Heart right ventricle (tissue), 16 donors: Measurements from ENCODE around the gene ATAD1. TPM values are rescaled to one million over a fixed set of nuclear protein-coding genes. Genes with fewer than 3 reads are reported as not detected.

ENCODE experiments used
- ATAC-seq, 8 donors: fragments of 200-7000 bp; cut with Tn5 transposase; one replicate each; pipeline ENCODE4 v1.9.1; 2020; ENCODE audit warnings: mild to moderate bottlenecking in 8 of 8, moderate library complexity in 8 of 8, moderate number of reproducible peaks in 1 of 8
- DNase-seq, 2 donors: peaks; one replicate each; pipeline ENCODE4 v3.0.0-alpha.2; 2020
- H3K27ac ChIP-seq, 10 donors: fragments of 200-600 bp; sonication (generic) in 2 of 10; one replicate each; pipeline versions ENCODE4 v1.5.0 to v1.8.0; 2020 to 2022; ENCODE audit warnings: mild to moderate bottlenecking in 3 of 10
- H3K27me3 ChIP-seq, 7 donors: fragments of 200-600 bp; one replicate each; pipeline ENCODE4 v1.8.0; 2021 to 2022; ENCODE audit warnings: mild to moderate bottlenecking in 2 of 7
- H3K36me3 ChIP-seq, 9 donors: fragments of 200-600 bp; sonication (generic) in 1 of 9; one replicate each; pipeline versions ENCODE4 v1.5.0 to v1.8.0; 2020 to 2022; ENCODE audit warnings: mild to moderate bottlenecking in 2 of 9
- H3K4me1 ChIP-seq, 9 donors: fragments of 200-600 bp; sonication (generic) in 1 of 9; one replicate each; pipeline versions ENCODE4 v1.5.0 to v1.8.0; 2020 to 2022; ENCODE audit warnings: mild to moderate bottlenecking in 4 of 9
- H3K4me3 ChIP-seq, 10 donors: fragments of 200-600 bp; sonication (generic) in 2 of 10; one replicate each; pipeline versions ENCODE4 v1.5.0 to v1.8.0; 2020 to 2022; ENCODE audit warnings: mild to moderate bottlenecking in 7 of 10, moderate library complexity in 2 of 10
- H3K9me3 ChIP-seq, 11 donors: fragments of 200-600 bp in 10 of 11; sonication (generic) in 2 of 11; one replicate each; pipeline versions ENCODE4 v1.5.0 to v1.8.0; 2013 to 2022; ENCODE audit warnings: mild to moderate bottlenecking in 2 of 11, control low read depth in 1 of 11, moderate library complexity in 1 of 11
- CTCF ChIP-seq, 9 donors: fragments of 200-600 bp; sonication (generic) in 2 of 9; IDR thresholded peaks; one replicate each; pipeline versions ENCODE4 v1.5.0 to v1.8.0; 2021 to 2022; ENCODE audit warnings: antibody characterized with exemption in 9 of 9, mild to moderate bottlenecking in 5 of 9, moderate library complexity in 1 of 9
- WGBS, 2 donors: extraction: QIAGEN DNeasy Blood & Tissue Kit; methylation state at CpG; one replicate each; pipeline ENCODE4 v1.1.7; 2013; ENCODE audit warnings: inconsistent platforms in 1 of 2; 5-methylcytosine and 5-hydroxymethylcytosine counted together
- intact Hi-C, 10 donors: fragments of 100-400 bp; cut with DNase I; formaldehyde crosslinking; loops; one replicate each; pipeline versions ENCODE4 v1.11.1 to v1.14.2; 2022
- polyA plus RNA-seq, 2 donors: library from polyadenylated mRNA; stranded (reverse); fragments of 200-250 nt; gene quantifications; one replicate each; pipeline ENCODE4 v1.2.3, GENCODE V29; 2013
- total RNA-seq, 10 donors: library from RNA; stranded (reverse); fragmentation: NEBNext Ultra II Directional in 3 of 10; extraction: Animal tissue kit (Norgen Biotek cat#: 25700) in 3 of 10; gene quantifications; one replicate each; pipeline versions ENCODE4 v1.2.1 to v1.2.4, GENCODE V29; 2021 to 2023
- donor health status: Arrhythmogenic right ventricular cardiomyopathy.
- donor health status: ischemic (EF 13 %, LVEDD 7.1; RV severe dilation, severe dysfunction).
- donor health status: healthy with polysubstance abuse.
- donor health status: DM: no; HTN: yes; CAD: no.
- donor health status: DM: no; HTN: no; CAD: no.
- donor health status: ischemic (EF 25% LVEDD 6.9; RV normal size, moderate dysfunction).
- donor health status: ischemic (EF 25% LVEDD 5.7; RV mildly dilated, moderate dysfunction).
- donor health status: healthy.
- donor health status: DM: yes; HTN: yes; CAD: no.
- donor health status: Ischemic cardiomyopathy.
- donor health status: ischemic (EF 35%, LVEDD 5.7; RV mildly dilated, moderate dysfunction).
- donor health status: nonischemic (EF 11% LVEDD 7.7; RV severe dilation, severe dysfunction).
- donor health status: DM: yes; HTN: yes; CAD: no.
- donor health status: PGD.
- donor health status: ischemic (EF 29% LVEDD 5.4; RV normal size, mild dysfunction).
- donor health status: nonischemic (EF 23%, LVEDD 6.1; RV moderate dilation, normal function).

ATAD1 gene
- total and polyA plus RNA-seq, 12 donors = 18.4 to 147 (median 97.8) TPM

- peaks cover 0 to 38% (median 18%) of the 10 kb centered on the region in 9 donors for H3K4me1 ChIP-seq
- WGBS, 2 donors = 91 to 99% methylated on average over 1 of the region's 1 CpG
- peaks cover 0 to 39% (median 5%) of the 10 kb centered on the region in 11 donors for H3K9me3 ChIP-seq
- no peaks in the 10 kb centered on the region for H3K27me3 ChIP-seq
- no peak for ATAC-seq
- peaks cover 0 to 56% (median 6%) of the 10 kb centered on the region in 9 donors for H3K36me3 ChIP-seq
- no peak overlapping the region for H3K4me3 ChIP-seq
- intact Hi-C loops = no loop called here
- H3K27ac ChIP-seq = no peak overlapping the region
- no peak for DNase-seq
- TF ChIP-seq CTCF (IDR thresholded peaks at IDR 0.05) = no peak
These were observed 18.2 kb downstream of the ATAD1 start for GRCh38 chr10:87799860-87800259.

- TF ChIP-seq CTCF (IDR thresholded peaks at IDR 0.05) = no peak
- DNase-seq (no peak), ATAC-seq (peak in 2 of 8 donors; percentile 34 to 39)
- Histone ChIP-seq H3K27ac (no peak overlapping the region), H3K4me1 (peaks cover 0 to 33% (median 17%) of the 10 kb centered on the region in 9 donors), H3K36me3 (peaks cover 0 to 42% (median 7%) of the 10 kb centered on the region in 9 donors), H3K9me3 (peaks cover 0 to 32% (median 5%) of the 10 kb centered on the region in 11 donors), H3K27me3 (no peaks in the 10 kb centered on the region), H3K4me3 (no peak overlapping the region)
- WGBS, 2 donors = 91 to 95% methylated on average over 5 of the region's 5 CpGs
- intact Hi-C loops = no loop called here
These were observed 19.9 kb downstream of the ATAD1 start for GRCh38 chr10:87798082-87798481.

GRCh38 chr10:87794285-87794684, 23.7 kb downstream of the ATAD1 start:
- Histone ChIP-seq H3K36me3 (peaks cover 0 to 48% (median 7%) of the 10 kb centered on the region in 9 donors), H3K4me1 (peaks cover 0 to 37% (median 13%) of the 10 kb centered on the region in 9 donors), H3K27me3 (no peaks in the 10 kb centered on the region), H3K9me3 (no peaks in the 10 kb centered on the region), H3K27ac (peak overlapping the region in 1 of 10 donors; percentile 29), H3K4me3 (no peak overlapping the region)
- no peak for DNase-seq
- 38 to 39% methylated on average over 3 of the region's 3 CpGs for WGBS, 2 donors
- intact Hi-C loops = no loop called here
- ATAC-seq = peak in 1 of 8 donors; percentile 31
- no peak for TF ChIP-seq CTCF (IDR thresholded peaks at IDR 0.05)

GRCh38 chr10:87790185-87790584, 27.8 kb downstream of the ATAD1 start:
- ATAC-seq (no peak), DNase-seq (no peak)
- Histone ChIP-seq H3K4me1 (peaks cover 0 to 19% (median 9%) of the 10 kb centered on the region in 9 donors), H3K27me3 (no peaks in the 10 kb centered on the region), H3K9me3 (no peaks in the 10 kb centered on the region), H3K27ac (no peak overlapping the region), H3K36me3 (peaks cover 0 to 65% (median 7%) of the 10 kb centered on the region in 9 donors), H3K4me3 (no peak overlapping the region)
- intact Hi-C loops = no loop called here
- no peak for TF ChIP-seq CTCF (IDR thresholded peaks at IDR 0.05)
- 95 to 98% methylated on average over 3 of the region's 3 CpGs for WGBS, 2 donors
